Fibroblast of gingiva (primary cell): ENCODE results near the gene AKR1B15.
"Not testable (repeated sequence)": the region's sequence is repeated elsewhere in the genome, so short reads cannot be mapped to it uniquely, and the experiment has no call there.

Experiments used
- DNase-seq: peaks from one replicate; pipeline ENCODE4 v3.0.0-alpha.2; 2011; ENCODE audit warnings: low read depth

Gene AKR1B15

DNA sequence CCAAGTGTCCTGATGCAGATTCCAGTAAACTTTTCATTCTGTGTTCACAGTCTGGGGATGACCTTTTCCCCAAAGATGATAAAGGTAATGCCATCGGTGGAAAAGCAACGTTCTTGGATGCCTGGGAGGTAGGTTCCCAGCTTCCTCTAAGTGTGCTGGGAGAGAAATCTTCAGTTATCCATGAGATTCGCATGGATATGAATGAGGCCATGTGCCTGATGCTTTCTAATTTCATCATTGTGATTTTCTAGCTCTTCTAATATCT lies 16.0 kb upstream of the AKR1B15 start:
- DNase-seq = no peak

GRCh38 chr7:134533288-134533771 lies 15.6 kb upstream of the AKR1B15 start:
- DNase-seq = peak; percentile 29

DNA sequence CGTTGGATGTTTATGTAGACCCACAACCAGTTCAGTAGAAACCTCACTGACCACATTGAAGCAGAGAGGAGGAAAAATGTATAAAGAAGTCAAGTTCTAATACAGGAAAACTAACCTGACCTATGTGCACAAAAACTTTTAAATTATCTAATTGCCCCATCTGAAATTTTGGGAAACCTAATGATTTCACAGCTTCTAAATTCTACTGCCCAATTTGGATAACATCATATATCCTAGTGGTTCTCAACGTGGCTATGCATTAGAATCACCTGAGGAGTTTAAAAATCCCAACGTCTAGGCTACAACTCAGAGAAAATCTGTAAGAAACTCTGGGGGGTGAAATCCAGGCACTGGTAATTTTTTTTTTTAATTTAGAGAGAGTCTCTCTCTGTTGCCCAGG lies 14.3 kb upstream of the AKR1B15 start:
- no peak for DNase-seq

GRCh38 chr7:134535272-134535918 lies 13.5 kb upstream of the AKR1B15 start:
- DNase-seq = no peak

DNA sequence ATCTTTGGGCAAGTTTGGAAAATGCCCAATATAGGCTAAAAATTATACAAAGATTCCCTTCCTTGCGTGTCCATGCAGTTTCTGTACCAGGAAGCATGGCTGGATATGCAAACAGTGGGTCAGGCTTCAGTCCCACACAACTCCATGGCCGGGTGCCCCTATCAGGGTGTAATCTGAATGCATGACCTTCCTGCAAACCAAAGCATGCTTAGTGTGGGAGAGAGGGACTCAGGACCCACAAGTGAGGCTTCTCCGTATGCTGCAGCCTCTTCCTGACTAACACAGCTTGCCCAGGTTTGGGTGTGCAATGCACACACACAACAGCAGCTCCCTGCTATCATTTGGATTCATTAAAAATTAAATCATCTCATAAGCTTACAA lies 13.0 kb upstream of the AKR1B15 start:
- DNase-seq = no peak

GRCh38 chr7:134536558-134536957 lies 12.4 kb upstream of the AKR1B15 start:
- not testable (repeated sequence) for DNase-seq

DNA sequence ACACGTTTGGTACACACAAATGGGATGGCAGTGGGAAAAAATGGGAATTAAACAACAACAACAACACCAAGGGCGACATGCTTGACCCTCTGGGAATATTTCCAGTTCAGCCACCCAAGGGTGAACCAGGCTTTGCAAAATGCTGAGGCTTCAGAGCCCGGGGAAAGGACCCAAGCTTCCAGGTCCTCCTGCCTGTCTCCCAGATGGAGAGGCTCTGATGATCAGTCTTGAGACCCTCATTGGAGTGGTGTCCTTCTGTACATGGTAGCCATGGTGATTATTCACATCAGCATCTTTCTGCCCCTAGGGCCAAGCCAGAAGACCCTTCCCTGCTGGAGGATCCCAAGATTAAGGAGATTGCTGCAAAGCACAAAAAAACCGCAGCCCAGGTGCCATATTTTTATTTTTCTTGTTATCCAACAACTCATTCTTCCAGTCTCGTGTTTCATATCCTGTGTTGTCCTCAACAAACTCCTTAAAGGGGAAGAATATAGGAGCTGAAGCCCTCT lies 11.6 kb upstream of the AKR1B15 start:
- DNase-seq = not testable (repeated sequence)

DNA sequence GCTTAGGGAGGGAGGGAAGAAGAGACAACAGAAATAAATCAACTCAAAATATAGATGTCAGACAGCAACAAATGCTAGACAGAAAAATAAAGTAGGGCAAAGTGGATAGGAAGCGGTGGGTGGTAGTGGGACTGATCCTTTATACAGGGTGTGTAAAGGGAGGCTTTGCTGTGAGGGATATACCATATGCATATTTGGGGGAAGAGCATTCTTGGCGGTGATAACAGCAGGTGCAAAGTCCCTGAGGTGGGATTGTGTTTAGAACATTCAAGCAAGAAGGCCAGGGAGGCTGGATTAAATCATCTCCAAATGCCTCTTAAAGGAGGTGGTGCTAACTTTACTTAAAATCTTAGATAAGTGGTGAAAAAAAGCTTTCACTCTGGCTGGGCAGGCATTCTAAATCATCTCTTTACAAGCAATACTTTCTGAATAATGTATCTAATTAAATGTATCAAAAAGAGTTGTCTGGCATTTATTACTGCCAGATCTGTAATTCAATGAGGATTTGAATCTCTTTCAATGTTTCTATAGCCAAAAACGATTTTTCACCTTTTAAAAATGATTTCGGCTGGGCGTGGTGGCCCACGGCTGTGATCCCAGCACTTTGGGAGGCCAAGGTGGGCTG lies 9.4 kb upstream of the AKR1B15 start:
- DNase-seq = no peak

GRCh38 chr7:134541501-134542194 lies 7.3 kb upstream of the AKR1B15 start:
- DNase-seq = not testable (repeated sequence)

GRCh38 chr7:134542195-134542771 lies 6.6 kb upstream of the AKR1B15 start:
- no peak for DNase-seq

GRCh38 chr7:134545380-134545779 lies 3.5 kb upstream of the AKR1B15 start:
- DNase-seq = no peak

DNA sequence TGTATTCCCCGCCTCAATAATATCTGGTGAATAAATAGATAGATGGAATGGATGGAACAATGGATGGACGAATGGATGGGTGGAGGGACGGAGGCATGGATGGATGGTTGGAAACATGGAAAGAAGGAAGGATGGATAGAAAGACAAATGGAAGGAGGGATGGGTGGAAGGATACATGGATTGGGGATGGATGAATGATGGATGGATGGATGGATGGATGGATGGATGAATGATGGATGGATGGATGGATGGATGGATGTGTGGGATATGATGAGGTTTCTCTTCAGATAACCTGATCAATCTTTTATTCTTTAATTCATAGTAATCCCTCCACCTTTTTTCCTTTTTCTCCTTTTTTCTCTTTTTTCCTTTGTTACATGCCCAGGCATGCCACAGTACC lies 3.0 kb upstream of the AKR1B15 start:
- DNase-seq = no peak

GRCh38 chr7:134546955-134547354 lies 2.0 kb upstream of the AKR1B15 start:
- DNase-seq = no peak

DNA sequence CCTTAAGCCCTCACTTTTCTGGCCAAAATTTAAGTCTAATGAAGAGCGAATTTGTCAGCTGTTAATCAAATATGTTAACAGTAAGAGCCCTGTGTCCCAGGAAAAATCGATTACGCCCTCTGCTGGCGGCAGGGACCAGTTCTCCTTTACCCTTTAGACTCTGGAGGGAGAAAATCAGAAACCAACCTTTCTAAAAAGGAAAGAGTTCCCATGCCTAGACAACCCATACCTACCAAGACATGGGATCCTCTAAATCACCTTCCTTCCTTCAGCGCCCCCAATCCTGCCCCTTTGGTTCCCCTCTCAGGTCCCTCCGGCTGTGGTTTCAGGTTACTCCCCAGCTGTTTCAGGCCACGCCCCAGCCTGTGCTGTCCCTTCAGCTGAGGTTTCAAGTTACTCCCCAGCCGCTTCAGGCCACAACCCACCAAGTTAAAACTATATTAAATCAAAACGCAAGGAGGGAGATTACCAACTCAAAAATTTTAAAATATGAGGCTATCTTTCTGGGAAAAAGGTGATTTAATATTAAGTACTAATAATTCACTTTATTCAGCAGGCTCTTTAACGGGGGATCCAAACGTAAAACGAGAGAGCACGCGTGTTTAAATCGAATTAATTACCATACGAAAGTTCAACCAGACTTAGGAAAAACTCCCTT lies 1.4 kb upstream of the AKR1B15 start:
- DNase-seq = peak; percentile 64

DNA sequence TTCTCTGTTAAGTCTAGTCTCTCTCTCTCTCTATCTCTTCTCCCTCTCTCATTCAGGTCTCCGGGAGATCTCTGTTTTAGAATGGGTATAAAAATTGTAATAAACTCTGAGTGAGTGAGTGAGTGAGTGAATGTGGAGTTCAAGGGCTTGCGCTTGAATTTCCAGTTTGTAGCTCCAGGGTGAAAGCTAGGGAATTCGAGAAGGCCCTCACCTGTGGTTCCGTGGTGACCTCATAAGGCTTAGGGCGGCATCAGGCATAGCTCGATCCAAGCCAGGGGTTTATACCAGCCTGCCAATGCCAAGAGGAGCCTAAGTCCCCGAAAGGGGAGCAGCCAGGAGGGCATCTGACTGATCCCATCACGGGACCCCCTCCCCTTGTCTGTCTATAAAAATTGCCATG lies 456 bp downstream of the AKR1B15 start:
- no peak for DNase-seq

DNA sequence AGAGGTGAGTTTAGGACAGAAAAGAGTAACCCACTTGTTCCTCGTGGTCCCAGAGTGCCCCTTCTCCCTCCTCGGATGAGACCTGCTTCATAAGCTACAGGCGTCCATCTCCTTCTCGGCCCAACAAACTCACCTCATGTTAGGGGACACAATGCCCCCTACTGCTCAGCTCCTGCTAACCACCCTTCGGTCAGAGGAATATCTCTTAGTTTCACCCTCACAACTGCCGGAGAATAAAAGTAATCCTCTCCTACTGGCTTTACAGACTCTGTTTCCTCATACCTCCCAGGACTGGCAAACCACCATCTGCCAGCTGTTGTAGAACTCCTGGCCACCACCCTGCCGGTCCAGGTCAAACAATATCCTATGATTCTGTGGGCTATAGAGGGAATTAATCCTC lies 3.2 kb downstream of the AKR1B15 start:
- no peak for DNase-seq

DNA sequence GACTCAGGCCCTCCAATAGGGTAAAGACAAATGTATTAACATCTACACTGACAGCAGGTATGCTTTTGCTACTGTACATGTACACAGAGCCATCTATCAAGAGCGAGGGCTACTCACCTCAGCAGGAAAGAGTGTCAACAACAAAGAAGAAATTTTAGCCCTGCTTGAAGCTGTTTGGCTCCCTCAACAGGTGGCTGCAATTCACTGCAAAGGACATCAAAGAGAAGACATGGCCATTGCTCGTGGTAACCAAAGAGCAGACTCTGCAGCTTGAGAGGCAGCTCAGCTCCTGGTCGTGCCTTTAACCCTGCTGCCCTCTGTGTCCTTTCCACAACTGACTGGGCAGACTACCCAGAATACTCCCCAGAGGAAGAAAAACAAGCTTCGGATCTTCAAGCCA lies 5.1 kb downstream of the AKR1B15 start:
- DNase-seq = no peak

DNA sequence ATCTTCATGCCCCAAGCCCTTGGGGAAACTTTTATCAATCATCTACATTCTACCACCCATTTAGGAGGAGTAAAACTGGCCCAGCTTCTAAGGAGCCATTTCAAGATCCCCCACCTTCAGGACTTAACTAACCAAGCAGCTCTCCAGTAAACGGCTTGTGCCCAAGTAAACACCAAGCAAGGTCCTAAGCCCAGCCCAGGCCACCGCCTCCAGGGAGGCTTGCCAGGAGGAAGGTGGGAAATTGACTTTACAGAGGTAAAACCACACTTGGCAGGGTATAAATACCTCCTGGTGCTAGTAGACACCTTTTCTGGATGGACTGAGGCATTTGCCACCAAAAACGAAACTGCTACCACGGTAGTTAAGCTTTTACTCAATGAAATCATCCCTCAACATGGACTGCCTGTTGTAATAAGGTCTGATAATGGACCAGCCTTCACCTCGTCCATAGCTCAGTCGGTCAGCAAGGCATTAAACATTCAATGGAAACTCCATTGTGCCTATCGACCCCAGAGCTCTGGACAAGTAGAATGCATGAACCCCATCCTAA lies 5.6 kb downstream of the AKR1B15 start:
- no peak for DNase-seq

- no peak for DNase-seq
Measured at GRCh38 chr7:134557391-134557790, 8.5 kb downstream of the AKR1B15 start.

DNA sequence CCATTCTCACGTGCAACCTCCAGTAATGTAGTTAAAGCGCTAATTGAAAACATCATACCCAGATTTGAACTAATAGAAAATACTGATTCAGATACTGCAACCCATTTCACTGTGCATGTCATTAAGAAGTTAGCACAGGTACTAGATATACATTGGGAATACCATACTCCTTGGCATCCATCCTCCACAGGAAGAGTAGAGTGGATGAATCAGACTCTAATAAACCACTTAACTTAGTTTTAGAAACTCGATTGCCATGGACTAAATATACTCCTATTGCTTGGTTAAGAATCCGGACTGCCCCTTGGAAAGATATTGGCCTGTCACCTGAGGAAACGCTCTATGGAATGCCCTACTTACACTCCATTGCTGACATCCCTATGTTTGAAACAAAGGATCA lies 9.5 kb downstream of the AKR1B15 start:
- DNase-seq = no peak

- not testable (repeated sequence) for DNase-seq
Measured at GRCh38 chr7:134561616-134562015, 12.7 kb downstream of the AKR1B15 start.

DNA sequence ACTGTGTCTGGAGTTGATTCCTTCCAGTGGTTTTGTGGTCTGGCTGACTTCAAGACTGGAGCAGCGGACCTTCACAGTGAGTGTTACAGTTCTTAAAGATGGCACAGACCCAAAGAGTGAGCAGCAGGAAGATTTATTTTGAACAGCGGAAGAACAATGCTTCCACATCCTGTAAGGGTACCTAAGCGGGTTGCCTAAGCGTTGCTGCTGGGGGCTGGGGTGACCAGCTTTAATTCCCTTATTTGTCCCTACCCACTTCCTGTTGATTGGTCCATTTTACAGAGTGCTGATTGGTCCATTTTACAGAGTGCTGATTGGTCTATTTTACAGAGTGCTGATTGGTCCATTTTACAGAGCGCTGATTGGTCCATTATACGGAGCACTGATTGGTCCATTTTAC lies 13.2 kb downstream of the AKR1B15 start:
- DNase-seq = peak; percentile 87
